DND-41 (cell line): ENCODE results near the gene MDK.

ENCODE experiments used
- EZH2 ChIP-seq: IDR thresholded peaks from 3 replicates; pipeline ENCODE4 v1.6.1; 2012; ENCODE audit warnings: borderline replicate concordance, low read depth, mild to moderate bottlenecking, moderate library complexity, low read length, inconsistent platforms; ENCODE audit not compliant: severe bottlenecking
- TF ChIP-seq, protein P1 (sequence below): IDR thresholded peaks from 2 replicates; pipeline ENCODE4 v1.5.1; 2012; ENCODE audit warnings: borderline replicate concordance, low read length, moderate library complexity, mild to moderate bottlenecking; ENCODE audit not compliant: poor library complexity, severe bottlenecking; ENCODE audit errors: extremely low read depth

DNA sequence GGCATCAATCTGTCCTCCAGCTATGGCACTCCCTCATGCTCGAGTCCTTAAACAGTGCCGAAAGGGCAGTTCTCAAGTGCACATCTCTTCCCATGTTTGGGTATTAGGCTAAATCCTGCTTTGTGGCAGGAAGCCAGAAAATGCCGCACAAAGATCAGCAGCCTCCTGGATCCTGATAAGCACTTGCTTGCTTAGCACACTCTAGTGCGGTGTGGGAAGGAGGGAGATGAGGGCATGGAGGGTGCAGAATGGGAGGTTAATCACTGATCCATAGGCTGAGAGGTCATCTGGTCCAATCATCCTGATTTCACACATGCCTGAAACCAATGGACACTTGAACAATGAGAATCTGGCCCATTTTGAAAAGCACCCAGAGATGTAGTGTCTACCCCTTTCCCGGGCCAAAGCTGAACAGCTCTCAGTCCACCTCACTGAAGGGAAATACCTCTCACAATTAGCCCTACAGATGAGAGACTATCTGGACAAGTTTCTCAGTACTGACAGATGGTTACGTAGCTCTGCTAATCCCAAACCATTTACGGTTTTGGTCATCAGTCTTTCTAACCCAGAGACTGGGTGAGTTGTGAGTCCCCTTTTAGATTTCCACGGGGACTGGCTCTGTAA is 39.9 kb downstream of the MDK start:
- TF ChIP-seq, protein P1, sequence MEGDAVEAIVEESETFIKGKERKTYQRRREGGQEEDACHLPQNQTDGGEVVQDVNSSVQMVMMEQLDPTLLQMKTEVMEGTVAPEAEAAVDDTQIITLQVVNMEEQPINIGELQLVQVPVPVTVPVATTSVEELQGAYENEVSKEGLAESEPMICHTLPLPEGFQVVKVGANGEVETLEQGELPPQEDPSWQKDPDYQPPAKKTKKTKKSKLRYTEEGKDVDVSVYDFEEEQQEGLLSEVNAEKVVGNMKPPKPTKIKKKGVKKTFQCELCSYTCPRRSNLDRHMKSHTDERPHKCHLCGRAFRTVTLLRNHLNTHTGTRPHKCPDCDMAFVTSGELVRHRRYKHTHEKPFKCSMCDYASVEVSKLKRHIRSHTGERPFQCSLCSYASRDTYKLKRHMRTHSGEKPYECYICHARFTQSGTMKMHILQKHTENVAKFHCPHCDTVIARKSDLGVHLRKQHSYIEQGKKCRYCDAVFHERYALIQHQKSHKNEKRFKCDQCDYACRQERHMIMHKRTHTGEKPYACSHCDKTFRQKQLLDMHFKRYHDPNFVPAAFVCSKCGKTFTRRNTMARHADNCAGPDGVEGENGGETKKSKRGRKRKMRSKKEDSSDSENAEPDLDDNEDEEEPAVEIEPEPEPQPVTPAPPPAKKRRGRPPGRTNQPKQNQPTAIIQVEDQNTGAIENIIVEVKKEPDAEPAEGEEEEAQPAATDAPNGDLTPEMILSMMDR: no peak
- TF ChIP-seq EZH2: no peak
